Activated CD4-positive, alpha-beta memory T cell treated with anti-CD3 and anti-CD28 coated beads for 36 hours (primary cell): ENCODE results near the gene INTS15. TPM values are rescaled to one million over a fixed set of nuclear protein-coding genes. Genes with fewer than 3 reads are reported as not detected.

Experiments used
- CTCF ChIA-PET: fragments of 350-600 bp; sonication (Branson Sonifier 250); formaldehyde crosslinking; loops from one replicate; lab custom pipeline; 2021; ENCODE audit warnings: antibody characterized with exemption, inconsistent platforms; lab: Charles Lee
- POLR2A ChIA-PET: fragments of 350-600 bp; sonication (Branson Sonifier 250); formaldehyde crosslinking; loops from one replicate; lab custom pipeline; 2021; ENCODE audit warnings: antibody characterized with exemption; lab: Charles Lee
- DNase-seq: peaks from one replicate; pipeline ENCODE4 v3.0.0-alpha.2; 2020
- H3K27ac Mint-ChIP-seq: one replicate; pipeline ENCODE4 v1.8.0; 2021; ENCODE audit warnings: mixed read lengths
- H3K27me3 Mint-ChIP-seq: one replicate; pipeline ENCODE4 v1.8.0; 2021; ENCODE audit warnings: mixed read lengths
- H3K36me3 Mint-ChIP-seq: one replicate; pipeline ENCODE4 v1.8.0; 2021; ENCODE audit warnings: mixed read lengths
- H3K4me1 Mint-ChIP-seq: one replicate; pipeline ENCODE4 v1.8.0; 2021; ENCODE audit warnings: low read depth, mixed read lengths
- H3K4me3 Mint-ChIP-seq: one replicate; pipeline ENCODE4 v1.8.0; 2021; ENCODE audit warnings: mild to moderate bottlenecking, mixed read lengths
- H3K9me3 Mint-ChIP-seq: one replicate; pipeline ENCODE4 v1.8.0; 2021; ENCODE audit warnings: mixed read lengths
- intact Hi-C: fragments of 100-400 bp; cut with micrococcal nuclease; formaldehyde crosslinking; loops from one replicate; pipeline ENCODE4 v1.15.1; 2023
- total RNA-seq, 2 experiments: library from RNA; stranded (reverse); gene quantifications; one replicate each; pipeline ENCODE4 v1.2.3, GENCODE V29; 2021

The INTS15 gene
- total RNA-seq, 2 experiments from 2014 or later: 25.9 to 27.5 TPM

DNA sequence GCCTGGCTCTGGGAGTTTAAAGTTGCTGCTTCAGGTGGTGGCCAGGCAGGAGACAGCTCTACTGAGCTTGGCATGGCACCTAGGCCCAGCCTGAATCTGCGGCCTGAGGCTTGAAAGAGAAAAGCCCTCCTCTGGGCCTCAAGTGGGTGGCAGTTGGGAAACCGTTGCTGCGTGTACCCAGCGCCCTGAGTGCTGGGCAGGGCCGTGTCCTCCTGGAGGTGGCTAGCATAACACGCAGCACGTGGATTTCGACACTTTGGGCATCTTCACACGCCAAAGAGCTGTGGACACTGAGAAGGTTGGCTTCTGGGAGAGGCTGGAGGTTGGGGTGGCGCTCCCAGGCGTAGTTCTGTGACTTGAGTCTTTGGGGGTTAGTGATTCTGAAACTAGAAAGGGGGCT, 49.8 kb downstream of the INTS15 start:
- DNase-seq: no peak
- Mint-ChIP-seq H3K36me3 (peaks cover 21% of the 10 kb centered on the region), H3K4me1 (peaks cover 30% of the 10 kb centered on the region), H3K27me3 (no peaks in the 10 kb centered on the region), H3K27ac (peak overlapping the region; percentile 77), H3K4me3 (no peak overlapping the region), H3K9me3 (no peaks in the 10 kb centered on the region)
- POLR2A ChIA-PET: no interaction called here
- intact Hi-C loops: no loop called here
- CTCF ChIA-PET: no interaction called here

DNA sequence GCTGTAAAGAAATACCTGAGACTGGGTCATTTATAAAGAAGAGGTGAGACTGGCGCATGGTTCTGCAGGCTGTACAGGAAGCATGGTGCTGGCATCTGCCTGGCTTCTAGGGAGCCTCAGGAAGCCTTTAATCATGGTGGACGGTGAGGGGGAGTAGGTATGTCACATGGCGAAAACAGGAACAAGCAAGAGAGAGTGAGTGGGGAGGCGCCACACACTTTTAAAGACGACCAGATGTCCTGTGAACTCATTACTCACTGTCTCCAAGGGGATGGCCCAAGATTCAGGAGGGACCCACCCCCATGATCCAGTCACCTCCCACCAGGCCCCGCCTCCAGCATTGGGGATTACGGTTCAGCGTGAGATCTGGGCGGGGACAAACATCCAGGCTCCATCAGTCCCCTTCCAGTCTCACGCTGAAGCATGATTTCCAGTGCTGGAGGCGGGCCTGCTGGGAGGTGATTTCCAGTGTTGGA, 50.5 kb downstream of the INTS15 start:
- CTCF ChIA-PET: no interaction called here

GRCh38 chr7:6641305-6642035, 51.6 kb downstream of the INTS15 start:
- Mint-ChIP-seq H3K9me3 (no peaks in the 10 kb centered on the region), H3K27ac (peak overlapping the region; percentile 35), H3K4me3 (no peak overlapping the region), H3K27me3 (no peaks in the 10 kb centered on the region), H3K4me1 (peaks cover 27% of the 10 kb centered on the region), H3K36me3 (peaks cover 24% of the 10 kb centered on the region)
- DNase-seq: no peak
- CTCF ChIA-PET: interaction anchor here (0.7 kb wide), 1 partner anchor 26 kb away, joined by 3 read pairs; no protein-coding TSS in a partner anchor
- POLR2A ChIA-PET: no interaction called here
- intact Hi-C loops: no loop called here

More for the DNA sequence above, 50.5 kb downstream of the INTS15 start:
- Mint-ChIP-seq H3K9me3 (no peaks in the 10 kb centered on the region), H3K36me3 (peaks cover 21% of the 10 kb centered on the region), H3K27ac (peak overlapping the region; percentile 77), H3K27me3 (no peaks in the 10 kb centered on the region), H3K4me1 (peaks cover 30% of the 10 kb centered on the region), H3K4me3 (no peak overlapping the region)
- POLR2A ChIA-PET: no interaction called here
- DNase-seq: peak; percentile 60
- intact Hi-C loops: no loop called here

DNA sequence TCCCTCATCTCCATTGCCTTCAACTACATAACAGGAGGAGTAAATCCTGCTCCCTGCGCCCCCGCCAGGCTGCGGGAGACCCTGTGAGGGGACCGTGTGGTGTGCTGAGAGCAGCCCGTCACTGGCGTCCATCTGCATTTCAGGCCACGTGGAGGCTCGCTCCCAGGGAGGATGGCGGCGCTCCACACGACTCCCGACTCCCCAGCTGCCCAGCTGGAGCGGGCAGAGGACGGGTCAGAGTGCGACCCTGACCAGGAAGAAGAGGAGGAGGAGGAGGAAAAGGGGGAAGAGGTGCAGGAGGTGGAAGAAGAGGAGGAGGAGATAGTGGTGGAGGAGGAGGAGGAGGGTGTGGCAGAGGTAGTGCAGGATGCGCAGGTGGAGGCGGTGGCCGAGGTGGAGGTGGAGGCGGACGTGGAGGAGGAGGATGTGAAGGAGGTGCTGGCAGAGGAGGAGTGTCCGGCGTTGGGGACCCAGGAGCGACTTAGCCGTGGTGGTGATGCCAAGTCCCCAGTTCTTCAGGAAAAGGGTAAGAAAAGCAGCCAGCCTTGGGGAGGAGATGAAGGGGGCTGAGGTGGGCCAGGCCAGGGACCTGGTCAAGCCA, 52.5 kb downstream of the INTS15 start:
- peaks cover 24% of the 10 kb centered on the region for H3K36me3 Mint-ChIP-seq
- H3K4me3 Mint-ChIP-seq: no peak overlapping the region
- CTCF ChIA-PET: no interaction called here

DNA sequence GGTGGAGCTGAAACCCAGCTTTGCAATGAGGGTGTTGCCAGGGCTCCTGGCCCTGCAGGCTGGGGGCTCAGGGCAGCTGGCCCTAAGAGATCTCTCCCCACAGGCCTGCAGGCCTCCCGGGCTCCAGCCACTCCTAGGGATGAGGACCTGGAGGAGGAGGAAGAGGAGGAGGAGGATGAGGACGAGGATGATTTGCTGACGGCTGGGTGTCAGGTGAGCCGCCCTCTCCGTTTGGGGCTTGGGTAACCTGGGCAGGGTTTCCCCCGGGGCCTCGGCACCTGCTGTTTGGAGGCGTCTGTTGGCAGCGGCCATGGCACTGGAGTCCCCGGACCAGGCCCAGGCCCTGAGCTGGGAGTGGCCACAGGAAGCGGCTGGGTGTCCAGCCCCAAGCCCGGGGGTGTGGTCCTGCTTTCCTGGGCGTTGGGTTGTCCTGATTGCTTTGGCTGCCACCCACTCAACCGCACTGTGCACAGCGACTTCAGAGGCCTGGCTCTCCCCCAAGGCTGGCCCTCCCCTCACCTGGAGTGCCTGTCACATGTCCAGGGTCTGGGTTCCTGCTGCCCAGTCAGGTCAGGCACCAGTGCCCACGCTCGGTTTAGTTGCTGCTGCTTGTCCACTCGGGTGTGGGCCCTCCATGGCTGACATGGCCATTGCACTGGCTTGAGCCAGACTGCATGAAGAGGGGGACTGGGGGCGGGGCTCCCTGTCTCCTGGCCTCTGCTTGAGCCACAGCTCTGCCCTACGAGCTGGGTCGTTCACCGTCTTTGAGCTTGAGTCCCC, 53.2 kb downstream of the INTS15 start:
- DNase-seq: no peak
- Mint-ChIP-seq H3K9me3 (no peaks in the 10 kb centered on the region), H3K36me3 (peaks cover 27% of the 10 kb centered on the region), H3K4me1 (peaks cover 22% of the 10 kb centered on the region), H3K4me3 (no peak overlapping the region), H3K27me3 (no peaks in the 10 kb centered on the region), H3K27ac (no peak overlapping the region)
- intact Hi-C loops: no loop called here
- ChIA-PET POLR2A (no interaction called here), CTCF (interaction anchor here (0.6 kb wide), 1 partner anchor 788 kb away, joined by 3 read pairs; no protein-coding TSS in a partner anchor)

More for the DNA sequence above, 52.5 kb downstream of the INTS15 start:
- Mint-ChIP-seq H3K9me3 (no peaks in the 10 kb centered on the region), H3K27ac (no peak overlapping the region), H3K27me3 (no peaks in the 10 kb centered on the region), H3K4me1 (peaks cover 25% of the 10 kb centered on the region)
- POLR2A ChIA-PET: no interaction called here
- no peak for DNase-seq
- intact Hi-C loops: no loop called here

GRCh38 chr7:6643915-6644625, 54.2 kb downstream of the INTS15 start:
- intact Hi-C loops: no loop called here
- peaks cover 26% of the 10 kb centered on the region for H3K36me3 Mint-ChIP-seq
- no peak for DNase-seq
- ChIA-PET POLR2A (no interaction called here), CTCF (no interaction called here)
- H3K4me3 Mint-ChIP-seq: no peak overlapping the region
- no peaks in the 10 kb centered on the region for H3K9me3 Mint-ChIP-seq
- no peaks in the 10 kb centered on the region for H3K27me3 Mint-ChIP-seq
- peaks cover 13% of the 10 kb centered on the region for H3K4me1 Mint-ChIP-seq
- no peak overlapping the region for H3K27ac Mint-ChIP-seq

DNA sequence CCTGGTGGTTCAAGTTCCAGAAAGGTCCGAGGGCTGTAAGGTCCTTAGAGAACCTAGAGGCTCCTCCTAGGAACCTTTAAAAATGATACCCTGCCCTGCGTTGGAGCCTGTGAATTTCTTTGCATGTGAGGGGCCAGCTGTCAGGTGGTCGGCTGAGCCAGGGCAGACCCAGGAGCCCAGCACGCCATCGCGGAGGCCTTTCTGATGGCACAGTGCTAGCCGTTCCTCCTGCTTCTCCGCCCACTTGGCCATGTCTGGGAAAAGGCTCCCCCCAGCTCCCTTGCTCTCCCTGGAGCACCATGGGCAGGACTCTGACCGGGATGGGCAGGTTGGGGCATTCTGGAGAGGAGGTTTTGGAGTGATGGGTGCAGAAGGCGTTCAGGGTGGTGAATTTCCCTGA, 54.9 kb downstream of the INTS15 start:
- no peaks in the 10 kb centered on the region for H3K9me3 Mint-ChIP-seq
- no peak for DNase-seq
- POLR2A ChIA-PET: no interaction called here
- H3K36me3 Mint-ChIP-seq: peaks cover 22% of the 10 kb centered on the region
- H3K27ac Mint-ChIP-seq: no peak overlapping the region
- H3K4me3 Mint-ChIP-seq: no peak overlapping the region
- intact Hi-C loops: no loop called here
- CTCF ChIA-PET: no interaction called here
- peaks cover 6% of the 10 kb centered on the region for H3K4me1 Mint-ChIP-seq
- no peaks in the 10 kb centered on the region for H3K27me3 Mint-ChIP-seq

DNA sequence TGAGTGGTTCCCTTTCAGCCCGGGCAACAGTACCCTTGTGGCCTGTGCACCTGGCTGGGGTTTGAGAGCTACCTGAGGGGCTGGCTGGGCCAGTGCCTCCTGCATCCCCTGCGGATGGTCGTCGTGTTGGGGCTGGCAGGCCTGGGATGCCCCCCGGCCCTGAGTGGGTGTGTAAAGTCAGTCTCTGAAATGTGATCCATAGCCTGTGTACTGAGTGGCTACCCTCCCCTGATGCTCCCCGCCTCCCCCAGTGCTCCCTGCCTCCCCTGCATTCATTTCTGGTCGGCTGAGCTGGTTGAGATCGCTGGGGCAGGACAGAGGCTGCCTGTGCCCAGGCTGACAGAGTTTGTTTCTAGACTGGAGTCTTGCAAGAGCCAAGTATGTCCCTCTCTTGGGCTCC, 56.6 kb downstream of the INTS15 start:
- H3K4me1 Mint-ChIP-seq: no peaks in the 10 kb centered on the region
- ChIA-PET POLR2A (no interaction called here), CTCF (no interaction called here)
- H3K36me3 Mint-ChIP-seq: peaks cover 33% of the 10 kb centered on the region
- intact Hi-C loops: no loop called here
- peaks cover 6% of the 10 kb centered on the region for H3K9me3 Mint-ChIP-seq
- no peak for DNase-seq
- H3K4me3 Mint-ChIP-seq: no peak overlapping the region
- H3K27ac Mint-ChIP-seq: no peak overlapping the region
- no peaks in the 10 kb centered on the region for H3K27me3 Mint-ChIP-seq

DNA sequence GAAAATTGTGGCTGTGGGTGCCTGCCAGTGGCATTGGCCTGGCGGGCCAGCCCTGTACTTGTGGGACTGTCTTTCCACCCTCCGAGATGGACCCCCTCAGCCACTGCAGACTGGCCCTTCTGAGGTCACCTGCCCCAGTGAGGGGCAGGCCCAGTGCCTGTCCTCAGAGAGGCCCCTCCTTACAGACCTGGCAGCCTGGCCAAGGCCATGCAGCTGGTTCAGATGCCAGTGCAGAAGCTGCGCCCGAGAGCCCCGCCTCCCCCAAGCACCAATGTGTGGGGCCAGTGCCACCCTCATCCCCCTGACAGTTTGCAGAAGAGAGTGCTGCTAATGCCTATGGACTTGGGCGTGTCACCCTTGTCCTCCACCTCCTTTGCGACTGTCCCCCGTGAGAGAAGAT, 57.3 kb downstream of the INTS15 start:
- POLR2A ChIA-PET: no interaction called here
- no peak overlapping the region for H3K4me3 Mint-ChIP-seq
- intact Hi-C loops: no loop called here
- H3K27ac Mint-ChIP-seq: no peak overlapping the region
- H3K4me1 Mint-ChIP-seq: no peaks in the 10 kb centered on the region
- CTCF ChIA-PET: no interaction called here
- no peak for DNase-seq
- H3K36me3 Mint-ChIP-seq: peaks cover 35% of the 10 kb centered on the region
- H3K9me3 Mint-ChIP-seq: peaks cover 6% of the 10 kb centered on the region
- no peaks in the 10 kb centered on the region for H3K27me3 Mint-ChIP-seq

DNA sequence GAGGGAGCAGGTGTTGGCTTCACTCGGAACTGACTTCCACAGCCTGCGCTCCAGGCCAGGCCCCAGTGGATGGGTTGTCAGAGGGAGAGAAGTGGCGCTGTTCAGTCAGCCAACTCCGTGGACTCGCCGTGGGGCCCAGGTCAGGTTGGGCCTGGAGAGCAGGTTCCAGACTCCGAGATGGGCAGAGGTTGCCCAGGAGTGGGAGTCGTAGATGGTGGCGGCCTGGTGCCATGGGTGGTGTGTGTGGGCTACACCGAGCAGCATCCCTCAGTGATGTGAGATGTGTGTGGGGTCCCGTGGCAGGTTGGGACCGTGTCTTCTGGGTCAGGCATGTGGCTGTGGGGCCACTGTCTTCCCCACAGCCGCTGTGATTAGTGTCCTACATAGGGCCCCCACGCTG, 57.7 kb downstream of the INTS15 start:
- Mint-ChIP-seq H3K4me1 (no peaks in the 10 kb centered on the region), H3K4me3 (no peak overlapping the region), H3K27me3 (no peaks in the 10 kb centered on the region), H3K36me3 (peaks cover 36% of the 10 kb centered on the region), H3K27ac (no peak overlapping the region), H3K9me3 (peaks cover 6% of the 10 kb centered on the region)
- DNase-seq: no peak
- intact Hi-C loops: no loop called here
- ChIA-PET CTCF (no interaction called here), POLR2A (no interaction called here)

DNA sequence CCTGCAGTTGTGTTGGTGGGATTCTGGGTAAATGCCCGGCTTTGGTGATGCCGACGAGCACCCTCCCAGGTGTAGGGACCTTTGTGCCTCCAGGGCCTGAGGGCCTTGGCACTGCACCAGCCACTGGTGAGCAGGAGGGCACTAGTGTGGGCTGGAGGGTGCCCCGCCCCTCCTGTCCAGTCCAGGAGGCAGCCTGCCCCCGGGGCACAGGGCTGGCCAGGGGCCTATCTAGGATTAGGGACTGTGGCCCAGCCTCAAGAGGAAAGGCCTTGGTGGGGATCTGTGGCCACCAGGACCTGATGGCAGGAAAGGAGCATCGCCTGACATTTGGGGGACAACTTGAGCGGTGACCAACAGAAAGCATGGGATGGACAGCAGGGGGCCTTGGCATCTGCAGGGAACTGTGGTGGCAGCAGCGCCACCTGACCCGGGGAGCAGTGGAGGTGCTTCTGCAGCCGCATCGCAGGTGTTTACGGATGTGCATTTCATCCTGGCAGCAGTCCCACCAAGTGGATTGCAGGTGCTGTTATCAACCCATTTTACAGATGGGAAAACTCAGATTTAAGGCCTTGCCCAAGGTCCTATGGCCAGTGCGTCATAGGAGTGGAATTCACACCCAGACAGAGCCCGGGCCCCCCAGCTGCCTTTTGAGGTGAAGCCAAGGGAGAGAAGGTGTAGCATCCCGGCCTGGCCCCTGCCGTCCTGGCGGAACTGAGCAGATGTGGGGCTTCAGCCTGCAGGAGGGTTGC, 58.4 kb downstream of the INTS15 start:
- Mint-ChIP-seq H3K4me1 (no peaks in the 10 kb centered on the region), H3K27ac (no peak overlapping the region), H3K27me3 (no peaks in the 10 kb centered on the region), H3K9me3 (peaks cover 6% of the 10 kb centered on the region), H3K36me3 (peaks cover 36% of the 10 kb centered on the region), H3K4me3 (no peak overlapping the region)
- no peak for DNase-seq
- CTCF ChIA-PET: no interaction called here
- POLR2A ChIA-PET: no interaction called here
- intact Hi-C loops: no loop called here
